GM13976 (cell line): ENCODE data around the gene GTPBP2.

Experiments used
- DNase-seq: peaks from one replicate; pipeline ENCODE4 v3.0.0; 2012; ENCODE audit warnings: low spot score
- in situ Hi-C: fragments of 300-500 bp; cut with MboI; formaldehyde crosslinking; loops from one replicate; pipeline ENCODE4 v1.12.0; 2022; ENCODE audit warnings: low sequenced_read_pairs, mixed read lengths, inconsistent platforms; ENCODE audit not compliant: unreplicated experiment
- TF ChIP-seq, protein P1 (sequence below): IDR thresholded peaks from 2 replicates; pipeline ENCODE4 v1.5.1; 2012; ENCODE audit warnings: borderline replicate concordance, mild to moderate bottlenecking; ENCODE audit not compliant: insufficient read depth; ENCODE audit errors: extremely low read depth, missing control alignments, control extremely low read depth

The GTPBP2 gene, protein sequence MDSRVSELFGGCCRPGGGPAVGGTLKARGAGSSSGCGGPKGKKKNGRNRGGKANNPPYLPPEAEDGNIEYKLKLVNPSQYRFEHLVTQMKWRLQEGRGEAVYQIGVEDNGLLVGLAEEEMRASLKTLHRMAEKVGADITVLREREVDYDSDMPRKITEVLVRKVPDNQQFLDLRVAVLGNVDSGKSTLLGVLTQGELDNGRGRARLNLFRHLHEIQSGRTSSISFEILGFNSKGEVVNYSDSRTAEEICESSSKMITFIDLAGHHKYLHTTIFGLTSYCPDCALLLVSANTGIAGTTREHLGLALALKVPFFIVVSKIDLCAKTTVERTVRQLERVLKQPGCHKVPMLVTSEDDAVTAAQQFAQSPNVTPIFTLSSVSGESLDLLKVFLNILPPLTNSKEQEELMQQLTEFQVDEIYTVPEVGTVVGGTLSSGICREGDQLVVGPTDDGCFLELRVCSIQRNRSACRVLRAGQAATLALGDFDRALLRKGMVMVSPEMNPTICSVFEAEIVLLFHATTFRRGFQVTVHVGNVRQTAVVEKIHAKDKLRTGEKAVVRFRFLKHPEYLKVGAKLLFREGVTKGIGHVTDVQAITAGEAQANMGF

DNA sequence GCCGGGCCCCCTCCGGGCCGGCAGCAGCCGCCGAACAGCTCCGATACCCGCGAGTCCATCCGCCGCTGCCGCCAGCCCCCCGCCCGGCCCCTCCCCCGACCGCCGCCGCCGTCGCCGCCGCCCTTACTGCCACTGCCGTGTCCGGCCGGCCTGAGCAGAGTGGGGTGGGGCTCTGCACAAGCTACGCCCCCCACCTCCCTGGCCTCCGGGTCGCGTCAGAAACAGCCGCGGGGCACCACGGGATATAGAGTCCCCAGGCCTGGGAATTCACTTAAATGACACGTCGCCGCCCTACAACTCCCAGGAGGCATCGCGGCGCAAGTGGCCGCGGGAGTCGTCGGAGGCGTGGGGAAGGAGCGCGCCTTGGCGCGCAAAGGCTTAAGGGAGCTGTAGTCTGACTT, at the start of gene GTPBP2:
GTPBP2 (minus strand) TSS at position 161 of the 401 bp plus-strand sequence; CDS start at position 59, 102 bp downstream.
- in situ Hi-C loops, result no loop called here
- DNase-seq, result peak; percentile 97
- TF ChIP-seq, protein P1, sequence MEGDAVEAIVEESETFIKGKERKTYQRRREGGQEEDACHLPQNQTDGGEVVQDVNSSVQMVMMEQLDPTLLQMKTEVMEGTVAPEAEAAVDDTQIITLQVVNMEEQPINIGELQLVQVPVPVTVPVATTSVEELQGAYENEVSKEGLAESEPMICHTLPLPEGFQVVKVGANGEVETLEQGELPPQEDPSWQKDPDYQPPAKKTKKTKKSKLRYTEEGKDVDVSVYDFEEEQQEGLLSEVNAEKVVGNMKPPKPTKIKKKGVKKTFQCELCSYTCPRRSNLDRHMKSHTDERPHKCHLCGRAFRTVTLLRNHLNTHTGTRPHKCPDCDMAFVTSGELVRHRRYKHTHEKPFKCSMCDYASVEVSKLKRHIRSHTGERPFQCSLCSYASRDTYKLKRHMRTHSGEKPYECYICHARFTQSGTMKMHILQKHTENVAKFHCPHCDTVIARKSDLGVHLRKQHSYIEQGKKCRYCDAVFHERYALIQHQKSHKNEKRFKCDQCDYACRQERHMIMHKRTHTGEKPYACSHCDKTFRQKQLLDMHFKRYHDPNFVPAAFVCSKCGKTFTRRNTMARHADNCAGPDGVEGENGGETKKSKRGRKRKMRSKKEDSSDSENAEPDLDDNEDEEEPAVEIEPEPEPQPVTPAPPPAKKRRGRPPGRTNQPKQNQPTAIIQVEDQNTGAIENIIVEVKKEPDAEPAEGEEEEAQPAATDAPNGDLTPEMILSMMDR, result no peak

DNA sequence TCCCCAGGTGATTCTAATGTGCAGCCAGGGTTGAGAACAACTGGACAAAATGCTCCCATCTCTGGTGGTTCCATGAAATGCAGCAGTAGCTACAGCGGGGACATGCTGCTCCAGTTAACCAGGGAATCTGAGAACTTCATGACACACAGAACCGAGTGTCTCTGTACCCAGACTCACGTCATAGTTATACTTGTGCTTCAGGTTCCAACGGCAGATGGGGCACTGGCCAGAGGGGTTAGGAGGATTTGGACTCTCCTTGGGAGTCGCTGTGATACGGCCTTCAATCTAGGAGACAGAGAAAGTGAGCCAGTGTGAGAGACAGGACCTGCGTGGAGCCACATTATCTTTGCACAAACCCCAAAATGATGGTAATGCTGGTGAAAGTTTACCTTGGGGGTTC, 49.3 kb upstream of the GTPBP2 start:
- no peak for DNase-seq
- TF ChIP-seq, protein P1, result no peak
- in situ Hi-C loops, result no loop called here

DNA sequence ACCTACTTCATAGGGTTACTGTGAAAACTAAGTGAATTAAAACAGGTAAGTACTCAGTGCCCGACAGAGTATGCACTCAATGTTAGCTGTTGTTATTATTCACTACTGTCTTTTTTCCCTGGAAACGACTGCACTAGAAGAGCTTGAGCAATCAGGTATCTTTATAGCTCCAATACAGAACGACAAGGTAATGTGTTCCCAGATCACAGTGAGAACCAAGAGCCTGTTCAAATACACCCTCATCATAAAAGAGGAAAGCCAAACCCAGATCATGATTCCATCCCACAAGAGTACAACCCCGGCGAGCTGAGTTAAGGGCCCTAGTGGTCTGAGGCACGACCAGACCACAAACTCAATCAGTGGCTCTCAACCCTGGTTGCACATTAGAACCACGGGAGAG, 48.7 kb upstream of the GTPBP2 start:
- DNase-seq, result no peak
- TF ChIP-seq, protein P1, result no peak
- in situ Hi-C loops, result no loop called here

DNA sequence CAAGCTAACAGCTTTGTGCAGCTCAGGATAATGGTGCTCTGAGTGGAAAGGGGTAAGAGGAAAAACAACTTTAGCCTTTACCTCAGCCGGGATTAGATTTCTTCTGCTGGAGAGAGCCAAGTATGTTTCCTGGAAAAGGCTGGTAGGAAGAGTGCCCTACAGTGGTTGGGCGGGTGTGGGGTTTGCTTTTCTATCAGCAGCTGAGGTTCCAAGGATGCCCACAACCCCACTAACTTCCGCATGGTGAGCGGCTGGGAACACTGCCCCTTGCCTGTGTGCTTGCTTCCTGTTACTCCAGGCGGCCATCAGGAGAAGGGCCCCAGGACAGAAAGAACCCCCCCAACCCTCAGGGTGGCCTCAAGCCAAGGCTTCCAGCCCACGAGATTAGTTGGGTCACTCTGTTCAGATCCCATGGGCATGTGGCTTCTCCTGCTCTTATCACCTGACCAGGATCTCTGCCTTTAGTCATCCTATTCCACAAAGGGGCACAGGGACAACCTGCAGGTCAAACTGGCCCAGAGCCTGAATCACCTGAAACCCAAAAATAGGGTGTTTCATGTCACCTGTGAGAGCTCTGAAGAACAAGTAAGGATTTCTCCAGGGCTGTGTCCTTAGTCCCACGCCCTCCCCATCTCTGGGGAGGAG, 48.0 kb upstream of the GTPBP2 start:
- TF ChIP-seq, protein P1, result no peak
- in situ Hi-C loops, result no loop called here
- DNase-seq, result no peak

DNA sequence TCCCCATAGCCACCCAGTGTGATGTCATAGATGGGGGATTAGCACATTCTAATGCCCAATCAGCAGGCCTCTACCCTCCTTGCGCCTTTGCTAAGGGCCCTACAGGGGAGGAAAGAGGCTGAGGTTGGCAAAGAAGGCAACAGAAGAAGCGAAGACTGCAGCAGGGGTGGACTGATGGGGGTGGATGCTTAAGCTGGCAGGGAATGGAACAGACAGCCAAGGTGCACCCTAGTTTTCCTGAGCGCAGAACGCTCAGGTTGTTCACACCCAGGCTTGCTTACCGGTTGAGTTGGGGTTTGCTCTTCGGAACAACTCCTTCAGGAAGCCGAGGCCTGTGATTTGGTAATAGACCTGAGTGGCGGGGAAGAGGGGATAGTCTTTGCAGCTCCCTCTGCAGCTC, 45.9 kb upstream of the GTPBP2 start:
- TF ChIP-seq, protein P1, result no peak
- DNase-seq, result no peak
- in situ Hi-C loops, result no loop called here

DNA sequence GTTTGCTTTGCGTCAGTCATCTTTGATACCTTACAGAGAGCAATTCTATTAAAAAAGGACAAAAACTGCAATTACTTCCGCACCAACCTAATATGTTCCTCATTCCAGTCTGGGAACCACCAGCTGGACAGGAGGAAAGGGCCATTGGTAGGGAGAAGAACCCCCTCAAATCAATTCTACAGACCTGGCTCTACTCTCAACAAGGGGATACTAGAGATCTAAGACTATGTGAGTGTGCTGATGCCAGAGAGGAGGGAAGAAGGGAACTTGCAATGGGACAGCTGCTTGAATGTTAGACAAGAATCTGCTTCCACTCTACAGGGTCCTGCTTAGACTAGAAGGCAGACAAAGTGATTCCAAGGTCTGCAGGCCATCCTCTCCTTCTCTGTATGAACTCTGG, 45.2 kb upstream of the GTPBP2 start:
- TF ChIP-seq, protein P1, result no peak
- in situ Hi-C loops, result no loop called here
- DNase-seq, result no peak
